SK-N-SH treated with all-trans-retinoic acid at 6 μM for 48 hours (cell line): ENCODE results near the gene SCN9A.

ENCODE experiments used
- ARNTL ChIP-seq: fragments of 450-650 bp; formaldehyde crosslinking; IDR thresholded peaks from 2 replicates; pipeline ENCODE4 v1.5.0; 2020; ENCODE audit warnings: low read depth, mild to moderate bottlenecking, moderate library complexity, borderline replicate concordance
- ESRRG ChIP-seq: fragments of 250-450 bp; sonication (Bioruptor Pico); IDR thresholded peaks from 2 replicates; pipeline ENCODE4 v1.6.1; 2021; ENCODE audit warnings: mild to moderate bottlenecking
- ISL1 ChIP-seq: fragments of 250-450 bp; sonication (Bioruptor Pico); IDR thresholded peaks from 2 replicates; pipeline ENCODE4 v2.1.2; 2022; ENCODE audit warnings: mild to moderate bottlenecking, moderate library complexity
- PPARA ChIP-seq: fragments of 250-450 bp; sonication (Bioruptor Pico); IDR thresholded peaks from 2 replicates; pipeline ENCODE4 v1.5.0; 2020; ENCODE audit warnings: mild to moderate bottlenecking, borderline replicate concordance
- ZC3H10 ChIP-seq: fragments of 250-450 bp; sonication (Bioruptor Pico); IDR thresholded peaks from 2 replicates; pipeline ENCODE4 v1.5.1; 2021; ENCODE audit warnings: mild to moderate bottlenecking, moderate library complexity
- TF ChIP-seq, protein P1 (sequence below): fragments of 250-450 bp; sonication (Bioruptor Pico); IDR thresholded peaks from 2 replicates; pipeline ENCODE4 v1.8.0; 2020; ENCODE audit warnings: mild to moderate bottlenecking, moderate library complexity, borderline replicate concordance
- TF ChIP-seq, protein P2 (sequence below): fragments of 250-450 bp; sonication (Bioruptor Pico); IDR thresholded peaks from 2 replicates; pipeline ENCODE4 v1.5.1; 2020; ENCODE audit warnings: low read depth, mild to moderate bottlenecking, moderate library complexity
- TF ChIP-seq, protein P3 (sequence below): fragments of 250-450 bp; sonication (Bioruptor Pico); IDR thresholded peaks from 2 replicates; pipeline ENCODE4 v1.8.0; 2021; ENCODE audit warnings: low read depth, mild to moderate bottlenecking, moderate library complexity, borderline replicate concordance

DNA sequence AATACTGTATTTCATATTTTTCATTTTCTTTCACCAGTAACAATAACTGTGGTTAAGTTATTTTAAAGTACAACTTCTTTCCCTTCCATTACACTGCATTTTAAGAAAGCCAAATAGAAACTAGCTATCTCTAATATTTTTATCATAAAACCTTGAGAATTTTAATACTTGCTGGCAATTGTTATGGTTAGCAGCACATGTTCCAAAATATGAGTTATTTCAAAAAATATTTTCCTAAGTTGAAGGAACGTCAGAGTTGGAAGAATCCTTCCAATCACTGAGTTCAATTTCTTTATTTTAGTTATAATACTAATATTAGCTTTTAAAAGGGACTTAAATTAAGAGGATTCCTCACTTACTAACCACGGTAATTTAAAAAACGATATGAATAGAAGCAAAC lies 68.4 kb downstream of the SCN9A start:
- TF ChIP-seq ZC3H10 (CRISPR knock-in tag) (no peak), ISL1 (CRISPR knock-in tag) (no peak), PPARA (CRISPR knock-in tag) (no peak), ESRRG (CRISPR knock-in tag) (no peak), ARNTL (CRISPR knock-in tag) (no peak)
- TF ChIP-seq, protein P1, sequence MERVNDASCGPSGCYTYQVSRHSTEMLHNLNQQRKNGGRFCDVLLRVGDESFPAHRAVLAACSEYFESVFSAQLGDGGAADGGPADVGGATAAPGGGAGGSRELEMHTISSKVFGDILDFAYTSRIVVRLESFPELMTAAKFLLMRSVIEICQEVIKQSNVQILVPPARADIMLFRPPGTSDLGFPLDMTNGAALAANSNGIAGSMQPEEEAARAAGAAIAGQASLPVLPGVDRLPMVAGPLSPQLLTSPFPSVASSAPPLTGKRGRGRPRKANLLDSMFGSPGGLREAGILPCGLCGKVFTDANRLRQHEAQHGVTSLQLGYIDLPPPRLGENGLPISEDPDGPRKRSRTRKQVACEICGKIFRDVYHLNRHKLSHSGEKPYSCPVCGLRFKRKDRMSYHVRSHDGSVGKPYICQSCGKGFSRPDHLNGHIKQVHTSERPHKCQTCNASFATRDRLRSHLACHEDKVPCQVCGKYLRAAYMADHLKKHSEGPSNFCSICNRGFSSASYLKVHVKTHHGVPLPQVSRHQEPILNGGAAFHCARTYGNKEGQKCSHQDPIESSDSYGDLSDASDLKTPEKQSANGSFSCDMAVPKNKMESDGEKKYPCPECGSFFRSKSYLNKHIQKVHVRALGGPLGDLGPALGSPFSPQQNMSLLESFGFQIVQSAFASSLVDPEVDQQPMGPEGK (CRISPR knock-in tag) = no peak
- TF ChIP-seq, protein P2, sequence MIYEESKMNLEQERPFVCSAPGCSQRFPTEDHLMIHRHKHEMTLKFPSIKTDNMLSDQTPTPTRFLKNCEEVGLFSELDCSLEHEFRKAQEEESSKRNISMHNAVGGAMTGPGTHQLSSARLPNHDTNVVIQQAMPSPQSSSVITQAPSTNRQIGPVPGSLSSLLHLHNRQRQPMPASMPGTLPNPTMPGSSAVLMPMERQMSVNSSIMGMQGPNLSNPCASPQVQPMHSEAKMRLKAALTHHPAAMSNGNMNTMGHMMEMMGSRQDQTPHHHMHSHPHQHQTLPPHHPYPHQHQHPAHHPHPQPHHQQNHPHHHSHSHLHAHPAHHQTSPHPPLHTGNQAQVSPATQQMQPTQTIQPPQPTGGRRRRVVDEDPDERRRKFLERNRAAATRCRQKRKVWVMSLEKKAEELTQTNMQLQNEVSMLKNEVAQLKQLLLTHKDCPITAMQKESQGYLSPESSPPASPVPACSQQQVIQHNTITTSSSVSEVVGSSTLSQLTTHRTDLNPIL (CRISPR knock-in tag) = no peak
- TF ChIP-seq, protein P3, sequence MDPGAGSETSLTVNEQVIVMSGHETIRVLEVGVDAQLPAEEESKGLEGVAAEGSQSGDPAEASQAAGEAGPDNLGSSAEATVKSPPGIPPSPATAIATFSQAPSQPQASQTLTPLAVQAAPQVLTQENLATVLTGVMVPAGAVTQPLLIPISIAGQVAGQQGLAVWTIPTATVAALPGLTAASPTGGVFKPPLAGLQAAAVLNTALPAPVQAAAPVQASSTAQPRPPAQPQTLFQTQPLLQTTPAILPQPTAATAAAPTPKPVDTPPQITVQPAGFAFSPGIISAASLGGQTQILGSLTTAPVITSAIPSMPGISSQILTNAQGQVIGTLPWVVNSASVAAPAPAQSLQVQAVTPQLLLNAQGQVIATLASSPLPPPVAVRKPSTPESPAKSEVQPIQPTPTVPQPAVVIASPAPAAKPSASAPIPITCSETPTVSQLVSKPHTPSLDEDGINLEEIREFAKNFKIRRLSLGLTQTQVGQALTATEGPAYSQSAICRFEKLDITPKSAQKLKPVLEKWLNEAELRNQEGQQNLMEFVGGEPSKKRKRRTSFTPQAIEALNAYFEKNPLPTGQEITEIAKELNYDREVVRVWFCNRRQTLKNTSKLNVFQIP (CRISPR knock-in tag) = no peak
